ENCODE results near the gene PM20D1.
A peak's percentile ranks its signal among the peaks of the same experiment; 100 is the strongest.

The PM20D1 gene

DNA sequence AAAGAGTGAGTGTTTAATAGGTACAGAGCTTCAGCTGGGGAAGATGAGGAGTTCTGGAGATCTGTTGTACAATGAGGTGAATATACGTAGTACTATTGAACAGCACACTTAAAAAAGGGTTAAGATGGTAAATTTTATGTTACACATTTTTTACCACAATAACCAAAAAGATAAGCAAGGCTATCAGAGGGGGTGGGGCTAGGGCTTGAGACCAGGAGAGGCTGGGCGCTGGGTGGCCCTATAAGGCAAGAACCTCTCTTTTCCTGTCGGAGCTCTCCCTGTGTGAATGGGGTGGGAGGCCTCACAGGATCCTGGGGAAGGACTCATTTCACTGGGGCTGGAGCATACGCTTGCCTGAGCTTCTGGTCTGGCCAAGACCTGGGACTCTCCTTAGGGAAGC, 45.9 kb downstream of the PM20D1 start:
- DNase-seq, result no peak

DNA sequence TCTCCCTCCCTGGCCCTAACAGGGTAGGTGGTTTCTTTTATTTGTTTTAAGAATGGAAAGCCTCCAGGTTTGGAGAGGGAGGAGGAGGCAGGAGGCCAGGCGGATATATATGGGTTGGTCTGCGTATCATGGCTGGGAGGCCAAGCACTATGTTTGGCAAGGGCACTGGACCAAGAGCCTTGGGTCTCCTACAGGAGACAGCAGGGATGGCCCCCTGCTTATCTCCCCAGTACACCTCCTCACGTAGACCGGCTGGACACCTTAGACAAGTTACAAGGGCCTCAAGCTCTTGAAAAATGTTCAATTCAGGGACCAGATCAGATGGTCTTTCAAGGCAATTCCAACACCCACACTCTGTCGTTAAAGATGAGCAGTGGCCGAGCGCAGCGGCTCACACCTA, 47.9 kb downstream of the PM20D1 start:
- DNase-seq, result no peak

DNA sequence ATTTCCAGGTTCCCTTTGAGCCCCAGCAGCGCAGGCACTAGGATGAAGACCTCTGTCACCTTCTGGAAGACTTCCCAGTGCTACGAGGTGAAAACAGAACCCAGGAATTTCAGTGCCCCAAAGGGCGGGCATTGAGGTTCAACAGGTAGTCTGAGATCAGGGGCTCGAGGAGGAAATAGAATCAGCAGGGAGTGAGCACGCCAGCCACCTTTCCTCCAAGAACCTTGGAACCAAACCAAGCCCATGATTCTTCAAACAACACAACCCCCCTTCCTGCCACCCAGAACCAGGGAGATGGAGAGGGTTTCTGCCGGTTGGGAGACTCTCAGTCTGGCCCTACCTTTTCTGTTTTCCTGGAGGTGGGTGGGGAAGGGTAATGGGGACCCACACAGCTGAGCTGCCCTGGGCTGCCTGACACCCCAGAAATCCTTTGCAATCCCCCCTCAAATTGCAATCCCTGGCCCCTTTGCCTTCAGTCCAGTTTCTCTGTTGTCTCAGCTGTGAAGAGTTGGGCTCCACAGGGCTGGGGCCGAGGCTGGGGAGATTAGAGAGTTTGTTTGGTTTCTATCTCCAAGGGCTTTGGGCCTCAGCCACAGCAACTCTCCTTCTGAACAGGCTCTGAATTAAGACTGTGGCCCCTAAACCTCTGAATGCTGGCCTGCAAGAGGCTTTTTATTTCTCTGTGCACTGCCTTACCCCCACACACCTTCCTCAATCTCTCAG, 48.8 kb downstream of the PM20D1 start:
- no peak for DNase-seq

DNA sequence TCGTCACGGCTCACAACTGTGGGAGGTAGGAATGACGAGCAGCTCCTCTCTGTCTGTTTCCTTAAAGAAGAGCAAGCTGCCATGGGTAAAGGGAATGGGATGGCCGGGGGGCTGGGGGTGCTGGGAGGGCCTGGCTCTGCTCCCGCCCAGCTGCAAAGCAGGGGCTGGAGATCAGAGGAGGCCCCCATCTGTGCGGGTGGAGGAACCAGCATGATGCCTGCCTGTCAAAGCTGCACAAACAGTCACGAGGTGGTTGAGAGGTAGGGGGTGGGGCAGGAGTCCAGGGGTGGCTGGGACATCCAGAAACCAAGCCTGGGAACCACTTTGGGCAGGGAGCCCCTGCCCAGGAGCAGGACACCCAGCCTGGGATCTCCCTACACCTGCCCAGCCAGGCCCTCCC, 49.5 kb downstream of the PM20D1 start:
- DNase-seq, result no peak

DNA sequence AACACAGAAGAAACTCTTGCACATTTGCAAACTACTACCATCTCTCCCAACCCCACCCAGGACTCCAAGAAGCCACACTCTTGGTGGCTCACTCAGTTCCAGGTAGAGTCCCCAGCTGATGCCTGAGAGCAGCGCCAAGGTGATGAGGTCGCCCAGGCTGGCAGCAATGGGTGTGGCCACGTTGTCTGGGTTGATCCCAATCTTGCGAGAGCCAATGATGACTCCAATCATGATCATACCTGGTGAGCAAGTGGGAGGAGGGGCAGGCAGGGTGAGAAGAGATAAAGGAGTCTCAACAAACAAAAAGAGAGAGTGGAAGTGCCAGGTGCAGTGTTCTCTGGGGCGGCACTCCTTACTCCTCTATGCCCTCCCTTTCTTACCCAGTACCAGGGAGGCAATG, 51.4 kb downstream of the PM20D1 start:
- no peak for DNase-seq

DNA sequence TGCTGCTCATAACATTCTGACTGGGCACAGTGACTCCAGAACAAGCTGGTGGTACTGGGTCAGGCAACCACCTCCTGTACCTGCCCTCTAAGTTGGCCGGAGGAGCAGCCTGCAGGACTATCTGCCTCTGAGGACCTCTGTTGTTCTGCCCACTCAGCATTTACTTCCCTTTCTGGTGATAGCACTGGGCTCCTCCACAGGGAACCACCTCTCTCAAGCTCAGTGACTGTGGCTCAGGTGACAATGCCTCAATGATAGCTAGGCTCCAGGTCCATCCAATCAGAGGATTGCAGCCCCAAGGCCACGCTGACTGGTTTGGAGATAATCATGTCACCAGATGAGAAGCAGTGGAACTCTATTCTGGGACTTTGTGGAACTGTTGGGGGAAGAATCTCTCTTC, 52.8 kb downstream of the PM20D1 start:
- no peak for DNase-seq

DNA sequence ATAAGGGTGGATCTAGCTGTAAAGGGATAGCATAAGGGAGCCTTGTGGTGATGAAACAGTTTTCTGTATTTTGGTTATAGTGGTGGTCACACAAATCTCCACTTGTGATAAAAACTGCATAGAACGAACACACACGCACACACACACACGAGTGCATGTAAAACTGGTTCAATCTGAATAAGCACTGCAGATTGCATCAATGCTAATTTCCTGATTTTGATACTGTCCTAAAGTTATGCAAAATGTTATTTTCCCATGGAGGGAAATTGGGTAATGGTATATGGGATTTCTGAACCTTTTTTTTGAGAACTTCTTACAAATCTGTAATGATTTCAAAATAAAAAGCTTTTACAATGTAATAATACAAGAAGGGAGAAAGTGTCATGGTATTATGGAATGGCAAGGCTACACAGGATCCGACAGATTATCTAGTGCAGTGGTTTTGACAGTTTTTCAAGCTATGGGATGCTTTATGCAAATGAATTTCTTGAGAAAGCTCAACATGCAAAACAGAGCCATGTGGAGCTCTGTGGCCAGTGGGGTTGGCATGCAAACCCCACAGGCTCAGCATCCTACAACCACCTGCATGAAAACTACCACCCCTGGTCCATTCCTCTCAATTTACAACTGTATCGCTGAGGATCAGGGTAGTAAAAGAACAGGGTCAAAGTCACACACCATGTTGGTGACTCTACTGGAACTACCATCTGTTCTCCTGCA, 55.8 kb downstream of the PM20D1 start:
- no peak for DNase-seq

DNA sequence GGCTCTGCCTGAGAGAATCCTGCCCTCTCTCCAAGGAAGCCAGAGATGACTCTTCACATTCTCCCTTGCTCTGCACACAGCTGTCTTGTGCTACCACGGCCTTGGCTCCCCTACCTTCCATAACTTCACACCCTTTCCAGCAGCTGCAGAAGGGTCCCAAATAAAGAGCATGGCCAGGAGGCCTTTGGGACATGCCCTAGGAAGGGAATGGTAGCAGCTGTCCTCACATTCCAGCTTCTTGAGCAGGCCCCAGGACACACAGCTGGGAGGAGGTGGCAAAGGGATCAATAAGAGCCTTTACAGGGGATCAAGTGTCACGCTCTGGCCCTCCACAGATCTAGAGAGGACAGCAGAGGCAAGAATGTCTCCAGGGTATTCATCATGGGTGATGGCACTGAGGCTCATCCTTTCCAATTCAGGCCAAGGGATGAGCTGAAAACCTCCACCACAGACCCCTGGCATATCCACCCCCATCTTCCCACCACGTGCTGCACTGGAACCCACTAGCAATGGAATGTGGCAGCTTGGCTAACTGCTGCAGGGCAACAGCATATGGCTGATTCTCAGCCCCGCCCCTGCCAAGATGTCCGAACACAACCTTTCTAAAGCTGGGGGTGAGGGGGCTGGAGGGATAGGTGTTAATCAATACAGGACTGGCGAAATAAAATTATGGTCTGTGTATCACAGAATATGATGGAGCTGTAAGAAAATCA, 56.8 kb downstream of the PM20D1 start:
- DNase-seq, result no peak

DNA sequence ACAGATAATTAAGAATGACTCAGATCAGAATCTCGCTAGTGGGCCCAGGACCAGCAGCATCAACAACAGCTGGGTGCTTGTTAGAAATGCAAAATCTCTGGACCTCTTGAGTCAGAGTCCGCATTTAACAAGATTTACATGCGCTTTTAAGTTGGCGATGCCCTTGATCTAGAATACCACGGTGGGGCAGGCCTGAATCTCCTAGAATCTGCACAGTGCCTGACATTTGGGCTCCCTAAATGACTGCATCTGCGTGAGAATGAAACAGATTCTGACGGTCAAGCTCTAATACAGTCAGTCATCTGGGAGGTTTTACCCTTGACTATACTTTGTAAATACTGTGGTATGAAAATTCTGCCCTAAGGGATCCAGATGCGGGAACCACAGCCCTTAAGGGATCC, 57.5 kb downstream of the PM20D1 start:
- DNase-seq, result no peak

DNA sequence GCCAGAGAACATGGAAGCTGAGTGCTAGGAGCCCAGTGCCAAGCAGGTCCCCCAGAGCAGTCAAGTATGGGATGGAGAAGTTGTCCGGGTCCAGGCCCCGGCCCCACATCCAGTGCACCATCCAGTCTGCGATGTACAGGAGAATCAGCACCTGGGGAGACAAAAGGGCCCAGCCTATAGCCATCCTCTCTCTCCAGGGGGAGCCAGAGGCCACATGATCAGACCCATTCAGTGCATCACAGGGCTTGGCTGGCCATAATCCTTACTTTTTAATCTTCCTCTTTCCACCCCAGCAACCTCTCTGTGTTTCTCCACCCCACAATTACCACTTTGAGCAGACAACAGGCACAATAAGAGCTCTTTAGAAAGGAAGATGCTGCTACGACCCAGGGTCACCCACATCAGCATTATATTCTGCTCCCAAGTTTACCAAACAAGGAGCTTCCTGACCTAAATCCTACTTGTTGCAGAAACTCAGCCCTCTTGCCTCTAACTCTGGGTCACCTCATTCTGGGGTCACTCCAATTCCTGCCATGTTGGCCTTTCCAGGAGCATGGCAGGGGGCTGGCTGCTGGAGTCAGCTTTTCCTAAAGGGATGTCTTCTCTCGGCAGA, 58.3 kb downstream of the PM20D1 start:
- peak; percentile 49 for DNase-seq

DNA sequence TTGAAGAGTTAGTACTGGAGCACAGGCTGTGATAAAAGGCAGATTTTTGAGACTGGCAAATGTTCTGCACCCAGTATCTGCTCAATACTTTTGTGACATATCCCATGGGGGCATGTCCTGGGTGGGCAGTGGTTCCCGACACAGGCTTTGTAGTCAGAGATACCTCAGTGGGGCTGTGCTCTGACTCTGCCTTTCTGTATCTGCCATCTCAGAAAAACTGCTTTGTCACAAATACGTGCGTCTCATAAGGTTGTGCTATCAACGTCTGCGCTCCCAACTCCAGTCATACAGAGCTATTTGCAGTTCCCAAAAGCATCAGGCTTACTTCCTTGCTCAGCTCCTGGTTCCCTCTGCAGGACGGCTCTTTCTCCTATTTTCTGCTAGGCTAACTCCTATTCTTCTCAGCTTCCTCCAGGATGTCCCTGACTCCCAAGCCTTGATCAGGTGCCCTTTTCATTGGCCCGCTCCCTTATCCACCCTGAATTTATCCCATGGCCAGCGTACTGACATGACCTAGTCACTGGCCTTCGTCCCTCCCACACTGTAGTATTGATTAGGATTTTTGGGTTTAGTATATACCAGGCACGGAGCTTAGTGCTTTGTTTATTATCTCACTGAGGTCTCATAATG, 62.5 kb downstream of the PM20D1 start:
- DNase-seq, result no peak

DNA sequence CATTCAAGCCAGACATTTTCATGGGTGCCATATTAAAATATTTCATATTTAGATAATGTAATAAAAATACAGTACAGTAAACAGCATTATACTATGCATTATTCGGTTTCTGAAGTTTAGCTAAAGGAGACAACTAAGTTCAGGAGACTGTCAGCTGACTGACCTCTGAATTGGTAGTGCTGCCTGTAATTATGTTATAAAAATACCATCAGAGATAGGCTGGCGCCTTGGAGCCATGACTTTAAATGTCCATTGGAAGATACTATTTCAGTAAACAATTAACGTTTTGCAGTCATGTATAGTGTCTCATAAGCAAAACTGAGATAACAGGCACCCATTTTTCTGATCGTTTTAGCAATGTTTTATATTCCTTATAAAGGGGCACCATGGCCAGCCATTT, 63.3 kb downstream of the PM20D1 start:
- DNase-seq, result no peak

DNA sequence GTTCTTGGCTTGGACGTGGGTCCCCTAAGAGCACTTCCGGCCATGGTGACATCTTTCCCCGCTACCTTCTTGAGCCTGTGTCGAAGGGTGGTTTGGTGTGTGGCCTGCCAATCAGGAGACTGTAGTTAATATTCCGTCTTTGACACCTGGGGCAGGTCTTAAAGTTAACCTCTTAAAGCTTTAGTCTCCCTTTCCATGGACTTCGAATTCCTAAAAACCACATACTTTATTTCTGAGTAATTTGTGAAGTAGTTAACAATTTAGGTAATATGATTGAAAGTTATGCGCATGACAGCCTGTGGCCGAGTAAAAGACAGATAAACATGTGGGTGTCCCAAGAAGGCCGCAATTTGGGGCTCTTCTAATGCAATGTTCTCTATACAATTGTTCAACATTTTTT, 64.5 kb downstream of the PM20D1 start:
- no peak for DNase-seq

DNA sequence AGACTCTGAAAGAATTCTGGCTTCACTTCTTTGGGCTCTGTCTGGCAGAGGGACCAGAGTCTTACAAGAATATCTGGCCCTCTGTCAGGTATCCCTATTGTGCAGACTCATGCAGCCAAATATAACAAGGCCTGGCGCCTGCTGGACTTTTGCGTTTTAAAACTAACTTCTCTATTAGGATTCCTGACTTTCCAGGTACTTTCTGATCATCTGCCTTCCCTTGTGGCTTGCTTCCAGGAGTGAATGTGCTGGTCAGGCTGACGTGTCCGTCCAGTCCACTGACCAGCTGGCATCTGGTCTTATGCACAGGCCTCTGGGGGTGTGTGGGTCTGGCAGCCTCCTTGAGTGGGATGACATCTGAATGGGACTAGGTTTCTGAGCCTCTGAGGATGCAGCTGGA, 66.0 kb downstream of the PM20D1 start:
- DNase-seq, result no peak

DNA sequence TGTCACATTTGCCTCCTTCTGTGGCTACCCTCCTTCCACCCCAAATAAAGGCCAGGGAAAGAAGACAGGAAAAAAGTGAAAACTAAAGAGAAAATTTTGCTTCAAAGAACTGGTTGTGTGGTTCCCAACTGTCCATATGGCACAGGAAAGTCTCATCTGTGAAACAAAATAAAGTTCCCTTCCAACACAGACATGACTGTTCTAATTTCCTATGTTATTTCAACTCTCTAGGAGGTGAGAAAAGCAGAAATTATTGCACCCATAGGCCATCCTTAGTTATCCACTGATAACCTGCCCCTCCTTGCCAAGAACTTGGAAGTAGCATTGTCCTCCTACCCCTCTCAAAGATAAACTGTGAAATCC, 66.5 kb downstream of the PM20D1 start:
- no peak for DNase-seq

DNA sequence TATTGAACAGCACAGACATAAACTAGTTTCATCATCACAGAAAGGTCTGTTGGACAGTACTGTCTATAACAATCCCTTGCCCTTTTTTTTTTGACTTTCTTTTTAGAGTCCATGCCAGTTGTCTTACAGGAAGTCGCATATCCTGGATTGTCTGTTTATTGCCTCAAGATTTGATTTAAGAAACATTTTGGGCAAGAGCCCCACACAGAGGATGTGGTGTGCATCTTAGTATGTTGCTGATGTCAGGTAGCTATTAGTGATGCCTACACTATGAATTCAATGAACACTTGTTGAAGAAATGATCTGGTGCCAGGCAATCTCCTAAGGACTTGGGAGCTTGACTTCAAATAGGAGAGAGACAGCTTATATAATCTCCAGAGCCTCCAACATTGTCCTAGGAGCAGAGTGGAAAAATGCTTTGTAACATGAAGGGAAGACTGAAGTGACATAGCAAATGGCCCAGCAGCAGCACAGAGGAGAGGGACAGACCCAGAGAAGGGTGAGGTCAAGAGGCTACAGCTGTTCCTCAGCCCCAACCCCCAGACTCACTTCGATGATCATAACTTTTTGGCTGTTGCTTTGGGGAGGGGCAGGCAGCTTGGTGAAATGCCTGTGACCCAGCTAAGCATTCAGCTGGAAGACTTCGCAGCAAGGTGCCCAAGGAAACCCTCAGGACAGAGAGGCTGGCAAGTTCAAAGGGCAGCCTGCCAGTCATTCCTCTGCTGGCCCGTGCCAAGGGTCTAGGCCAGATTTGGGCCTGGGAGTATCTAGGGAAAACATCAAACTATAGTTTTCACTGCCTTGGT, 67.1 kb downstream of the PM20D1 start:
- no peak for DNase-seq

DNA sequence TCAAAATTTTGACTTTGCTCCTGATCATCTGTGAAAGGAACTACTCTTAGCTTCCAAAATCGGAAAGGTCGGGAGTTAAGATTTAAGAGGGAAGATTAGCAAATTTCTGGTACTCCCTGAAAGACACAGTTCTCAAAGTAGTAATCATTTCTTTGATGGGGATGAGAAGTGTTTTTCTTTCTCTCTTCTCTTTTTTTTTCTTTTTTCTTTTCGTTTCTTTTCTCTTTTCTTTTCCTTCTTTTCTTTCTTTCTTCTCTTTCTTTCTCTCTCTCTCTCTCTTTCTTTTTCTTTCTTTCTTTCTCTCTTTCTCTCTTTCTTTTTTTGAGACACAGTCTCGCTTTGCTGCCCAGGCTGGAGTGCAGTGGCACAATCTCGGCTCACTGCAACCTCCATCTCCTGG, 69.6 kb downstream of the PM20D1 start:
- DNase-seq, result no peak
